ENCODE data around the gene SAMD10.
A peak's percentile ranks its signal among the peaks of the same experiment; 100 is the strongest.
"Not testable (repeated sequence)": the region's sequence is repeated elsewhere in the genome, so short reads cannot be mapped to it uniquely, and the experiment has no call there.

The SAMD10 gene

GRCh38 chr20:63968136-63968927 lies 11.1 kb downstream of the SAMD10 start:
- DNase-seq: no peak

GRCh38 chr20:63967330-63968135 lies 11.9 kb downstream of the SAMD10 start:
- no peak for DNase-seq

GRCh38 chr20:63966944-63967322 lies 12.5 kb downstream of the SAMD10 start:
- DNase-seq: no peak

GRCh38 chr20:63966172-63966943 lies 13.1 kb downstream of the SAMD10 start:
- no peak for DNase-seq

GRCh38 chr20:63964412-63964811 lies 15.0 kb downstream of the SAMD10 start:
- DNase-seq: no peak

GRCh38 chr20:63963784-63964301 lies 15.6 kb downstream of the SAMD10 start:
- DNase-seq: no peak

- DNase-seq: no peak
Observed at GRCh38 chr20:63963348-63963741, 16.1 kb downstream of the SAMD10 start.

- no peak for DNase-seq
Observed at GRCh38 chr20:63962426-63963347, 16.8 kb downstream of the SAMD10 start.

- DNase-seq: no peak
Observed at GRCh38 chr20:63961664-63962425, 17.6 kb downstream of the SAMD10 start.

GRCh38 chr20:63960654-63961621 lies 18.5 kb downstream of the SAMD10 start:
- DNase-seq: not testable (repeated sequence)

- no peak for DNase-seq
Observed at GRCh38 chr20:63959699-63960075, 19.8 kb downstream of the SAMD10 start.

- DNase-seq: no peak
Observed at GRCh38 chr20:63958964-63959698, 20.3 kb downstream of the SAMD10 start.

GRCh38 chr20:63958471-63958870 lies 21.0 kb downstream of the SAMD10 start:
- no peak for DNase-seq

GRCh38 chr20:63957690-63958441 lies 21.6 kb downstream of the SAMD10 start:
- no peak for DNase-seq

- peak in 1 of 2 experiments; percentile 66 for DNase-seq
Observed at GRCh38 chr20:63957004-63957689, 22.3 kb downstream of the SAMD10 start.

- DNase-seq: no peak
Observed at GRCh38 chr20:63956664-63957003, 22.8 kb downstream of the SAMD10 start.

- DNase-seq: peak; percentile 81 to 82
Observed at GRCh38 chr20:63955827-63956663, 23.4 kb downstream of the SAMD10 start, which contains the start of gene UCKL1. Gene UCKL1 (minus strand): TSS chr20:63956416. CDS start chr20:63956372, 44 bp downstream.
